Mammary epithelial cell (primary cell): ENCODE results near the gene GCG.

ENCODE experiments used
- CTCF ChIP-seq, 2 donors: IDR thresholded peaks in 1 of 2; conservative IDR thresholded peaks in 1 of 2; 2 replicates each; pipeline ENCODE4 v1.5.1; 2011 to 2012; ENCODE audit warnings: inconsistent platforms in 2 of 2, low read length in 2 of 2, mild to moderate bottlenecking in 2 of 2, control low read depth in 1 of 2, low read depth in 1 of 2; ENCODE audit not compliant: insufficient read depth in 1 of 2; ENCODE audit errors: extremely low read depth in 1 of 2
- EZH2 ChIP-seq: IDR thresholded peaks from 2 replicates; pipeline ENCODE4 v1.6.1; 2012; ENCODE audit warnings: low read length, inconsistent platforms, borderline replicate concordance

DNA sequence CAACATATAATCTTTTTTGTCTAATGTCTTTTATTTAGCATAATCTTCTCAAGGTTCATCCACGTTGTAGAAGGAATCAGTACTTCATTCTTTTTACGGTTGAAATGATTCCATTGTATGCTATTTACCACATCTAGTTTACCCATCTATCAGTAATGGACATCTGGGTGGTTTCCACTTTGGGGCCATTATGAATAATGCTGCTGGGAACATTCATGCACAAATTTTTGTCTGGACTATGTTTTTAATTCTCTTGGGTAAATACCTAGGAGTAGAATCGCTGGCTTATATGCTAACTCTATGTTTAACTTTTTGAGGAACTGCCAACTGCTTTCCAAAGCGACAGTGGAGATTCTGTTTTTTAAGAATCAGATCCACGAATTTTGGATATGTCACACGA lies 7.4 kb upstream of the GCG start:
- TF ChIP-seq CTCF (conservative IDR thresholded peaks at IDR 0.05 in 1 of 2, IDR thresholded peaks at IDR 0.05 in 1 of 2; ENCODE audit: extremely low read depth in 1 of 2, insufficient read depth in 1 of 2, low read depth in 1 of 2, low read length in 2 of 2) = no peak
- TF ChIP-seq EZH2 = no peak
